Mesendoderm (in vitro differentiated cells): ENCODE measurements around the gene ZNF646.

Source experiments
- DNase-seq: peaks from one replicate; pipeline ENCODE4 v3.0.0; 2013
- H2AK5ac ChIP-seq: 2 replicates; pipeline ENCODE4 v1.6.1; 2013; ENCODE audit warnings: low read length, inconsistent platforms
- H2BK120ac ChIP-seq: 2 replicates; pipeline ENCODE4 v1.6.1; 2013; ENCODE audit warnings: low read depth, mild to moderate bottlenecking, low read length, moderate library complexity, mixed read lengths
- H2BK15ac ChIP-seq: replicated peaks from 2 replicates; pipeline ENCODE4 v1.6.1; 2013; ENCODE audit warnings: low read depth, mild to moderate bottlenecking, moderate library complexity
- H2BK5ac ChIP-seq: 2 replicates; pipeline ENCODE4 v1.6.1; 2013; ENCODE audit warnings: low read length, inconsistent platforms
- H3K18ac ChIP-seq: 2 replicates; pipeline ENCODE4 v1.6.1; 2013; ENCODE audit warnings: mild to moderate bottlenecking, low read length, mixed read lengths
- H3K23ac ChIP-seq: one replicate; pipeline ENCODE4 v1.6.1; 2013; ENCODE audit warnings: low read length
- H3K27ac ChIP-seq: 2 replicates; pipeline ENCODE4 v1.5.1; 2013; ENCODE audit warnings: low read depth, mild to moderate bottlenecking, inconsistent platforms, low read length, moderate library complexity
- H3K27me3 ChIP-seq: 2 replicates; pipeline ENCODE4 v1.6.1; 2013; ENCODE audit warnings: low read length, control low read depth, mild to moderate bottlenecking, inconsistent platforms; ENCODE audit not compliant: insufficient read depth, poor library complexity
- H3K36me3 ChIP-seq: 2 replicates; pipeline ENCODE4 v1.6.1; 2013; ENCODE audit warnings: low read length, inconsistent platforms; ENCODE audit not compliant: control insufficient read depth, insufficient read depth
- H3K4ac ChIP-seq: one replicate; pipeline ENCODE4 v1.6.1; 2013; ENCODE audit warnings: low read depth, mild to moderate bottlenecking, low read length, moderate library complexity
- H3K4me1 ChIP-seq: 2 replicates; pipeline ENCODE4 v1.6.1; 2013; ENCODE audit warnings: low read depth, low read length, inconsistent platforms; ENCODE audit not compliant: control insufficient read depth
- H3K4me2 ChIP-seq: 2 replicates; pipeline ENCODE4 v1.6.1; 2013; ENCODE audit warnings: low read length
- H3K4me3 ChIP-seq: 2 replicates; pipeline ENCODE4 v1.5.1; 2013; ENCODE audit warnings: mild to moderate bottlenecking, low read length
- H3K56ac ChIP-seq: one replicate; pipeline ENCODE4 v1.6.1; 2013; ENCODE audit warnings: low read length
- H3K79me1 ChIP-seq: 2 replicates; pipeline ENCODE4 v1.6.1; 2013; ENCODE audit warnings: low read length, inconsistent platforms
- H3K79me2 ChIP-seq: 2 replicates; pipeline ENCODE4 v1.6.1; 2013; ENCODE audit warnings: mild to moderate bottlenecking, low read length; ENCODE audit not compliant: control insufficient read depth, insufficient read depth
- H3K9ac ChIP-seq: 2 replicates; pipeline ENCODE4 v1.6.1; 2013; ENCODE audit warnings: low read length, inconsistent platforms
- H4K5ac ChIP-seq: one replicate; pipeline ENCODE4 v1.6.1; 2013; ENCODE audit warnings: low read length
- H4K8ac ChIP-seq: one replicate; pipeline ENCODE4 v1.6.1; 2013; ENCODE audit warnings: low read depth, mild to moderate bottlenecking, control low read depth, low read length, moderate library complexity
- WGBS: extraction: QIAGEN DNeasy Blood & Tissue Kit; methylation state at CpG from one replicate; pipeline ENCODE4 v1.1.7; 2013; ENCODE audit warnings: low lambda C conversion rate, missing lambda C conversion rate; ENCODE audit not compliant: insufficient coverage; ENCODE audit errors: extremely low coverage; 5-methylcytosine and 5-hydroxymethylcytosine counted together

The ZNF646 gene

GRCh38 chr16:31109622-31110021 is 35.4 kb downstream of the ZNF646 start:
- no peak overlapping the region for H2AK5ac ChIP-seq

DNA sequence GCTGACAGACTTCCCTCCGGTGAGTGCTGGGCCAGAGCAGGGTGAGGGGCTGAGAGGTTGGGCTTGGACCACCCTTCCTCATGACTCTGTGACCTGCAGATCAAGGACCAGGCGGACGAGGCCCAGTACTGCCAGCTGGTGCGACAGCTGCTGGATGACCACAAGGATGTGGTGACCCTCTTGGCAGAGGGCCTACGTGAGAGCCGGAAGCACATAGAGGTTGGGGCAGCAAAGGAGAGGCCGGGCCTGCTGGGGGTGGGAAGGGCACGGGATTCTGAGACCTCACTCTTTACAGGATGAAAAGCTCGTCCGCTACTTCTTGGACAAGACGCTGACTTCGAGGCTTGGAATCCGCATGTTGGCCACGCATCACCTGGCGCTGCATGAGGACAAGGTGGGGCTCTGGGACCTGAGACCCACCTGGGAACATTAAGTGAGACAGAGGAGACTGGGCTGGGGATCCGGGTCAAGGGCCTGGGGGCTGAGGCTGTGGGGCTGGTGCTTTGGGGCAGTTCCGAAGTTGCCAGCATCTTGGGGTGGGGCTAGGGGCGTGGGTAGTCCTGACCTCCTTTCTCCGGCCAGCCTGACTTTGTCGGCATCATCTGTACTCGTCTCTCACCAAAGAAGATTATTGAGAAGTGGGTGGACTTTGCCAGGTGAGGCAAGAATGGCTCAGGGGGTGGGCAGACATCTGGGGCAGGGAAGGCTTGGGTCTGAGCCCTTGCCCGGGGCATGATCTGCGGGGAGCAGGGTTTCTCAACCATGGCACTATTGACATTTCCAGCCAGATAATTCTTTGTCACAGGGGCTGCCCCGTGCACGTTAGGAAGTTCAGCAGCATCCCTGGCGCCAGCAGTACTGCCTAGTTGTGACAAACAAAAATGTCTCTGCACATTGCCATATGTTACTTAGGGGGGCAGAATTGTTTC is 36.1 kb downstream of the ZNF646 start:
- Histone ChIP-seq H3K18ac (no peak overlapping the region), H3K4me2 (no peak overlapping the region), H2BK15ac (no peak overlapping the region), H3K23ac (no peak overlapping the region), H4K8ac (no peak overlapping the region), H2BK120ac (no peak overlapping the region), H3K79me2 (no peaks in the 10 kb centered on the region), H3K27ac (no peak overlapping the region), H4K5ac (no peak overlapping the region), H3K9ac (no peak overlapping the region), H3K56ac (no peak overlapping the region), H3K4me3 (no peak overlapping the region), H2AK5ac (no peak overlapping the region), H3K4ac (no peak overlapping the region), H3K4me1 (no peaks in the 10 kb centered on the region), H3K27me3 (no peaks in the 10 kb centered on the region), H3K79me1 (peaks cover 4% of the 10 kb centered on the region), H3K36me3 (peaks cover 4% of the 10 kb centered on the region), H2BK5ac (no peak overlapping the region)
- no peak for DNase-seq
- no CpG with 5 or more reads among the region's 26 CpGs for WGBS

More at GRCh38 chr16:31109622-31110021, 35.4 kb downstream of the ZNF646 start:
- no peak overlapping the region for H3K27ac ChIP-seq
- no peak overlapping the region for H3K4me2 ChIP-seq
- no peak overlapping the region for H3K4ac ChIP-seq
- DNase-seq: no peak
- no peak overlapping the region for H2BK5ac ChIP-seq
- no peak overlapping the region for H2BK120ac ChIP-seq
- H3K18ac ChIP-seq: no peak overlapping the region
- no peak overlapping the region for H3K56ac ChIP-seq
- no peaks in the 10 kb centered on the region for H3K79me2 ChIP-seq
- no peak overlapping the region for H4K8ac ChIP-seq
- H3K4me3 ChIP-seq: no peak overlapping the region
- no CpG with 5 or more reads among the region's 12 CpGs for WGBS
- H3K27me3 ChIP-seq: no peaks in the 10 kb centered on the region
- no peaks in the 10 kb centered on the region for H3K4me1 ChIP-seq
- H4K5ac ChIP-seq: no peak overlapping the region
- no peak overlapping the region for H3K23ac ChIP-seq
- peaks cover 4% of the 10 kb centered on the region for H3K79me1 ChIP-seq
- H2BK15ac ChIP-seq: no peak overlapping the region
- peaks cover 4% of the 10 kb centered on the region for H3K36me3 ChIP-seq
- H3K9ac ChIP-seq: no peak overlapping the region

GRCh38 chr16:31111881-31112466 is 37.8 kb downstream of the ZNF646 start:
- Histone ChIP-seq H2AK5ac (no peak overlapping the region), H4K8ac (no peak overlapping the region), H3K23ac (no peak overlapping the region), H3K9ac (no peak overlapping the region), H3K4ac (no peak overlapping the region), H3K36me3 (peaks cover 4% of the 10 kb centered on the region), H2BK15ac (no peak overlapping the region), H3K4me3 (no peak overlapping the region), H3K4me1 (no peaks in the 10 kb centered on the region), H2BK120ac (no peak overlapping the region), H3K4me2 (no peak overlapping the region), H2BK5ac (no peak overlapping the region), H3K56ac (no peak overlapping the region), H4K5ac (no peak overlapping the region), H3K79me1 (peaks cover 4% of the 10 kb centered on the region), H3K27ac (no peak overlapping the region), H3K27me3 (no peaks in the 10 kb centered on the region), H3K79me2 (no peaks in the 10 kb centered on the region), H3K18ac (no peak overlapping the region)
- no CpG with 5 or more reads among the region's 23 CpGs for WGBS
- no peak for DNase-seq

- Histone ChIP-seq H3K18ac (no peak overlapping the region), H3K56ac (no peak overlapping the region), H3K23ac (no peak overlapping the region), H3K4me2 (no peak overlapping the region), H3K4ac (no peak overlapping the region), H3K27me3 (no peaks in the 10 kb centered on the region), H3K9ac (no peak overlapping the region), H4K5ac (no peak overlapping the region), H3K4me3 (no peak overlapping the region), H3K79me1 (peaks cover 4% of the 10 kb centered on the region), H3K27ac (no peak overlapping the region), H2BK5ac (no peak overlapping the region), H3K79me2 (no peaks in the 10 kb centered on the region), H3K4me1 (no peaks in the 10 kb centered on the region), H2BK120ac (no peak overlapping the region), H2AK5ac (no peak overlapping the region), H3K36me3 (peaks cover 4% of the 10 kb centered on the region), H2BK15ac (no peak overlapping the region), H4K8ac (no peak overlapping the region)
- DNase-seq: no peak
- no CpG with 5 or more reads among the region's 2 CpGs for WGBS
Observed at GRCh38 chr16:31112711-31113110, 38.5 kb downstream of the ZNF646 start.

DNA sequence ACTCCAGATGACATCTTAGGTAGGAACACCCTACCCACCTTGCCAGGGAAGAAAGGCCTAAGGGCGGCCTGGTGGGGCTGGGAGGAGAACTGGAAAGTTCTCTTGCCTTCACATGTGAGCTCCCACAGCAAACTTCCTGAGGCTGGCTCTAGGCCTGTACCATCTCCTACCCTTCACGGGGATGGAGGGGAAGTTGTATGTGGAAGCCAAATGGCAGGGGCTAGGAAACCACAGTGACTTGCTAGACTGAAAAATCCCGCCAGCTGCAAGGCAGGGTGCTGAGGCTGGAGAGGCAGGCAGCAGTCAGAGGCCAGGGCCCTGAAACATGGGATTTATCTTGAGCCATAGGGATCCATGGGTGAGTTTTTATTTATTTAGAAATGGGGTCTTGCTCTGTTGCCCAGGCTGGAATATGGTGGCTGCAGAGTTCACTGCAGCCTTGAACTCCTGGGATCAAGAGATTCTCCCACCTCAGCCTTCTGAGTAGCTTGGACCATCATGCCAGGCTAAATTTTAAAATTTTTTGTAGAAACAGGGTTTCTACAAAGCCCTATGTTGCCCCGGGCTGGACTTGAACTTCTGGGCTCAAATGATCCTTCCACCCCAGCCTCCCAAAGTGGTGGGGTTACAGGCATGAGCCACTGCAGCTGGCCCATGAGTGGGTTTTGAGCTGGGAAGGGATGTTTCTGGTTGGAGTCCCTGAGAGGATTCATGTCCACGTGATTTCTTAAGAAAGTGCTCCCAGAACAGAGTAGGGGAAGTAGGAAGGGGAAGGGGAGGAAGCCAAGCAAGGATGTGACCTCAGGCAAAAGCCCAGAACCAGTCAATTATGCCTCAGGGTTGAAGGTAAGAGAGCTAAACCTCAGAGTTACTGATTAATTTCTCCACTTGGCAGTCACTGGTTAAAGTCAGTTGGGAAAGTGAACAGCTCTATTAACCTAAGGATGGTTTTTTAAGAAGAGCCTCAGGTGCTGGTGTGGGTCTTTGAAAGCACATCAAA is 39.2 kb downstream of the ZNF646 start:
- DNase-seq: no peak
- WGBS: no CpG with 5 or more reads among the region's 5 CpGs

More for the DNA sequence above, 39.2 kb downstream of the ZNF646 start:
- no peak overlapping the region for H3K23ac ChIP-seq
- no peak overlapping the region for H3K27ac ChIP-seq
- H3K4ac ChIP-seq: no peak overlapping the region
- H2BK15ac ChIP-seq: no peak overlapping the region
- H3K79me1 ChIP-seq: peaks cover 9% of the 10 kb centered on the region
- H2BK5ac ChIP-seq: no peak overlapping the region
- no peak overlapping the region for H3K4me3 ChIP-seq
- H3K4me2 ChIP-seq: no peak overlapping the region
- no peaks in the 10 kb centered on the region for H3K27me3 ChIP-seq
- H3K18ac ChIP-seq: no peak overlapping the region
- H3K4me1 ChIP-seq: no peaks in the 10 kb centered on the region
- H2AK5ac ChIP-seq: no peak overlapping the region
- H4K8ac ChIP-seq: no peak overlapping the region
- peaks cover 4% of the 10 kb centered on the region for H3K36me3 ChIP-seq
- H2BK120ac ChIP-seq: no peak overlapping the region
- no peak overlapping the region for H3K56ac ChIP-seq
- H4K5ac ChIP-seq: no peak overlapping the region
- peaks cover 5% of the 10 kb centered on the region for H3K79me2 ChIP-seq
- H3K9ac ChIP-seq: no peak overlapping the region
